Stimulated activated CD4-positive, alpha-beta T cell treated with anti-CD3 and anti-CD28 coated beads, Interleukin-4, amount 100 ng/mL, for 48 hours (primary cell): ENCODE results near the gene PLEKHG5.

Experiments
- DNase-seq, 2 donors: peaks; one replicate each; pipeline ENCODE4 v3.0.0-alpha.2; 2020; ENCODE audit warnings: low read depth in 2 of 2

Gene PLEKHG5

DNA sequence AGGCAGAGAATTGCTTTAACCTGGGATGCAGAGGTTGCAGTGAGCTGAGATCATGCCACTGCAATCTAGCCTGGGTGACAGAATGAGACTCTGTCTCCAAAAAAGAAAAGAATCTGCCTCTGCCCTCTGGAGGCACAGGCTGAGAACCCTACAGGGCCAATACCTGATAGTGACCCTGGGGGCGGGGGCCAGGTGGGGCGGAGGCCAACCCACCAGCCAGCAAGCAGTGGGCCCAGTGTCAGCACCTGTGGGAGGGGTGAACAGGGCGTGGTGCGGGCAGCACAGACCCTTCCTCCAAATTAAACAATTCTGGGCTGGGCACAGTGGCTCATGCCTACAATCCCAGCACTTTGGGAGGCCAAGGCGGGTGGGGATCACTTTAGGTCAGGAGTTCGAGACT lies 19.0 kb upstream of the PLEKHG5 start:
- no peak for DNase-seq

DNA sequence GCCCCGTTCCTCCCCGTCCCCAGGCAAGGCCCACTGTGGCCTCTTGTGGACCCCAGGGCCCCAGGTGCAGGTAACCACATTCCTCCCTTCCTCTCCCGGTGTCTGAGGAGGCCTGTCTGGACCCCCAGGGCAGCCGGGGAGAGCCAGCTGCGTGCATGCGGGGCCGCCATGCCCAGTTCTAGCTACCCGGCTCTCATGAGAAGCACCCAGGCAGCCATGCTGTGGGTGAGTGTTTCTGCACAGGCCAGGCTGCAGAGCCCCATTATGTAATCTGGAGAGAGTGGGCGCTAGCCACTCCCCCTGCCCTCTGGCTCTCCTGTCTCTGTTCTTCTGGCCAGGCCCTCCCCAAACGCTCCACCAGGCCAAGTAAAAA lies 18.4 kb upstream of the PLEKHG5 start:
- no peak for DNase-seq

DNA sequence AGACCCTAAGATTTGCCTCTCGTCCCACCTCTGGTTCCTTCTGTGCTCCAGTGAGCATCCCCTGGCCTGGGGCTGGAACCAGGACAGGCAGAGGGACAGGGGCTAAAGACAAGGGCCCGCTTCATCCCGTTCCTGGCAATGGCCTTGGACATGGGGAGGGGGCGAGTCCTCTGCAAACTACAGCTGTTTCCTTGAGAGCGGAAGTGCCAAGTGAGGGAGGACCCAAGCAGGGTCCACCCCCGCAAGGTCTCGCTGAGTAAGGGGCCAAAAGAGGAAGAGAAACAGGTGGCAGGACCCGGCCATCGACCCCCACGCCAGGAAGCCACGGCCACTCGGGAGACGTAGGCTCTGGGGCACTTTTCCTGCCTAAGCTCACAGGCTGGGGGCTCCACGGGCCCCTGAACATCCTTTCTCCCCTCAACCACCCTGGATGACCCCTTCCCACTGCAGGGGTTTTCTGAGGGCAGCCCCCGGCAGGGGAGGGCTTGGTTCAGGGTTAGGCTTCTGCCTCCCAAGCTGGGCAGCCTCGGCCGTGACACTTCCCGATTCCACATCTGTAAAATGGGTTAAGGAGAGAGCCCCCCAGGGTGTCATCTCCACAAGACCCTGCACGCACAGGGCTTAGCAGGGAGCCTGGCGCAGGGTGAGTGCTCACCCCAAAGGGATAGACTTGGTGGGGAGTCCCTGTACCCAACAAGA lies 17.9 kb upstream of the PLEKHG5 start:
- no peak for DNase-seq

DNA sequence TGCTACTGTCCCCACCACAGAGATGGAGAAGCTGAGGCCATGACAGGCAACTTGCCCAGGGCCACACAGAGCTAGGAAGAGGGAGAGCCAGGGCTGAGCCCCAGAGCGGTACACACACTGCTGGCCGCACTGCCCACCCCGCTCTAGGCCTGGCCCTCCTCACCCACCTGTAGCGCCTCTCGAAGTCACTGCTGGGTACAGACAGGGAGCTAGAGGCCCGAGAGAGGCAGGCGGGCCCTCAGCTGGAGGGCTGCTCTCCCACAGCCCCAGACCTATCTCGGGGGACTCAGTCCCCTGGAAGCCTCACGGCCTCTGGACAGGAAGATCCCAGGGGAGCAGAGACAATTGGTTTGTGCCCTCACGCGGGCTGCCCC lies 17.3 kb upstream of the PLEKHG5 start:
- no peak for DNase-seq

DNA sequence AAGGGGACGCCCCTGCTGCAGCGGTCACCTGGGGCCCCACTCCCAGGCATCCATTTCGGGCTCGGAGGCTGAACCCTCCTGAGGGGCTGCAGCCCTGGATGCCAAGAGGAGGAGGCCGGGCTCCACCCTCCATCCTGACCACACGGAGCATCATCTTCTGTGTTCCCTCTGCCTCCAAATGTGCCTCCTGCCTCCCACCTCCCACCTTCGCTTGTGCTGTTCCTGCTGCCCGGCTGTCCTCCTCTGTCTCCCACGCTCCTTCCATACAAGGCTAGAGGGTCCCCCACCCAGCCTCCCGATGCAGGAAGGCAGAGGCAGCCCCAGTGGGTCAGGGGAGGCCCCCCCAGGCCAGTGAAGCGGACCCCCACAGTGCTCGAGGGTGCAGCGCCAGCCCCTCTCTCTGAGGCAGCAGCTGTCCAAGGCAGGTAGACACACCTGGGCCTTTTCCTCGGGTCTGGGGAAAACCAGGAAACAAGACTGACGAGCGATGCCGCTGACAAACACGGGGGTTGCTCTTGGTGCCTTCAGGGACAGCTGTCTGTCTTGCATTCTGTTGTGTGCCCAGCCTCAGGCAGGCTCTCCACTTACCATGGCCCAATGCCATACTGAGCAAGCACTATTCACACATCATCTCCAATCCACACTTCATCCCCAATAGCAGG lies 16.8 kb upstream of the PLEKHG5 start:
- no peak for DNase-seq

DNA sequence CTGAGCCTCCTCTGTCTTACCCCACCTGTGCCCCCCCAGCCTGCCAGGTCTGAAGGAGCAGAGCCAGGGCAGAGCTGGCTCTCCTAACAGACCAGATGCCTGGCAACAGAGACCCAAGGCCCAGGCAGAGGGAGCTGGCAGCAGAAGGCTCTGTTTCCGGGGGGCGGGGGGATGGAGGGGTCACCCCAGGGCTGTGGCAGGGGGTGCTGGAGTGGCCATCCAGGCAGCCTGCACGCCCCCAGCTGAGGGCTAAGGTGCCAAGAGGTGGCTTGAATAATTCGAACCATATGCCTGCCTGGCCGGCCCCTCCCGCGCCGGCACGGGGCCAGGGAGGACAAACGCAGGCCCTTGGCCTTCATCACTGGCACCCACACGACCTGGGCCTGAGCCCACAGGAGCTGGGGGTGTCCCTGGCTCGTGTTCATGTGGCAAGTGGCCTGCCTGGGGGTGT lies 16.0 kb upstream of the PLEKHG5 start:
- DNase-seq = no peak

DNA sequence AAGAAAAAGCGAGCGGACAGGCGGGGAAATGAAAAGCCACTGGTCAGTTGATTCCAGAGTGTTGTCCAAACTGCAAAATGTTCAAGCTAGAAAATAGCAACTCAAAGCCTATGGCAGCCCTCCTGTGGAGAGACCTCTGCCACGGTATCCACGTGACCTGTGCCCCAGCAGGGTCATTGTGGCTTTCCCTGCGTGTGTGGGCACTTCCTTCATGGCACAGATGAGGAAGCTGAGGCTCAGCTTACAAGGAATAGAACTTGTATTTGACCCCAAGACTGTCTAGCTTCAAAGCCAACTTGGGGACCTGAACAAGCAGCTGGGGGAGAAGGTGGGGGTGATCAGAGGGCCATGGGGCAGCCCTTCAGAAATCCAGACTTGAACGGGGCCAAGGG lies 15.6 kb upstream of the PLEKHG5 start:
- no peak for DNase-seq

DNA sequence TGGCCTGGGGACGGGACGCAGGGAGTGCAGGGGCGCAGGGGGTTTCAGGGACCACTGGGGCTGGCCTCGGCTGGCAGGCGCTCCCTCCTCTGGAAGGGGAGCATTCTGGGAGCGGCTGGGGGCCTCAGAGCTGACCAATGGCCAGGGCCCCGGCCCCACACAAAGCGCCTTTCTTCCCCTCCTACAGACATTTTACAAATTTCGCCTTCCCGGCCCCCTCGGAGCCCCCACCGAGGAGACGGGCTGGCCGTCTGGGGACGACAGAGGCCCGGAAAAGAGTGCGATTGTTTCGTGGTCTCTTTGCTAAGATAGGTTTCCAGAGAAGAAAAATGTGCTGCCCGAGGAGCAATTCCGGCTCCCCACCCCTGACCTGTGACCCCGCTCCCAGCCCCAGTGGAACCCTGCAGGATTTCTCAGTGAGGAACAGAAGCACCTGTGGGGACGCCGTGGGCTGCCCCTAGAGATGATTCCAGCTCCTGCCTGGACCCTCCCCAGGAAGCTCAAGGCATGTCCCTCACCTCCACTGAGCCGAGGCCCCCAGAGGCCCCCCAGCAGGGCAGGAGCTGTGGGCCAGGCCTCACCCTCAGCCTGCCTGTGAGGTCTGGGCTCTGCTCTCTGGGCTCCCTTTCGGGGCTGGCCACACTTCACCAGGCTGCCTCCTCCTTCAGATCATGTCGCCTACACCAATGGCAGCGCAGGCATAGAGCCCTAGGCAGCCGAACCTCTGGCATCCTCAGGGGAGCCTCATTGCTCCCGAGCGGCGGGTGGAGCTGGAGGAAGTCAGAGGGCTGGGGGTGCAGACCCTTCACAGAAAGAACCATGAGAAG lies 15.0 kb upstream of the PLEKHG5 start:
- no peak for DNase-seq

DNA sequence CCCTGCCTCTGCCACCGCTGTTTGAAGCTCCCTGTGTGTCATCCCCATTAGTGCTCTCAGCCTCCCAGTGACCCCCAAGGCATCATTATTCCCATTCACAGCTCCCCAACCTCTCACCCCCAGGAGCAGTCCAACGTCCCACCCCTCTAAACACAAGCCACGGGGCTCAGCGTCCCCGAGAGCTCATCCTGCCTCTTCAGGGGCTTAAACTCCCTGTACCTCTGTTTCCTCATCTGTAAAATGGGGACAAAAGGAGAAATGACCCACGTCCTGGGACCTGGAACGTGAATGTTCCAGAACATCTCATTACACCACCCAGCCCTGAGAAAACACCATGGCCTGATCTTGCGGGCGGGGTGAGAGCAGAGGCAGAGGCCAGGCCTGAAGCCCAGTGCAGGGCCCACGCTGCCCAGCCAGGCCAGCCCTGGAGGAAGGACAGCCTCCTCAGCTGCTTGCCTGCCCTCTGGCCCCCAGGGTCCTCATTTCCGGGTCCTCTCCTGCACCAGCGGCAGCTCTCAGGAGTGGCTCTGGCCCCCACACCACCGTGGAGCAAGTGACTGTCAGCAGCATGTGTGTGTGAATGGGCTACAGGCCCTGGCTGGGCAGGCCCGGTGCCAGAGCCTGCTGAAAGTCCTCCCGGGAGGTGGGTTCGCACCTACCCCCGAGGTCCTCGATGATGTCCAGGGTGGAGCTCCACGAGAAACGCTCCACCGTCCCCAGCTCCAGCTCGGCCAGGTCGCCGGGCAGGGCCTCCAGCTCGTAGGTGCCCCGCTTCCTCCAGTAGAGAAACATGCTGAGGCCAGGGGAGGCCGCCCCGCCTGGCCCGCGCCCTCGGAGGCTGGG lies 14.1 kb upstream of the PLEKHG5 start:
- no peak for DNase-seq

DNA sequence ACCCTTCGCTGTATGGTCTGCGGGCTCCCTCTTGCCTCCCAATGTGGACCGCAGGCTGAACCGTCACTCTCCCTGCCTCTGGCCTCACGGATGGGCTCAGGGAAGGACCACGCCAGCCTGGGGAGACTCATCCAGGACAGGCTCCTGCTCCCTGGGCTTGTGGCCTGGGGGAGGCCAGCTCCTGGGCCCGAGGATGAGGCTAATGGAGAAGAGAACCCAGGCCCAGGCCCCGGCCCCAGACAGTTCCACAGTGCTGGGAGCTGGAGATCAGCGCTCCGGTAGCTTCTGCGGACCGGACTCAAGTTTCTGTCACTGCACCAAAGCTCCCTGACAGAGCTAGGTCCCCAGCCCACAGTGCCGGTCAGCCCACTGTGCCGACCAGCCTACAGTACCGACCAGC lies 13.4 kb upstream of the PLEKHG5 start:
- DNase-seq = no peak

DNA sequence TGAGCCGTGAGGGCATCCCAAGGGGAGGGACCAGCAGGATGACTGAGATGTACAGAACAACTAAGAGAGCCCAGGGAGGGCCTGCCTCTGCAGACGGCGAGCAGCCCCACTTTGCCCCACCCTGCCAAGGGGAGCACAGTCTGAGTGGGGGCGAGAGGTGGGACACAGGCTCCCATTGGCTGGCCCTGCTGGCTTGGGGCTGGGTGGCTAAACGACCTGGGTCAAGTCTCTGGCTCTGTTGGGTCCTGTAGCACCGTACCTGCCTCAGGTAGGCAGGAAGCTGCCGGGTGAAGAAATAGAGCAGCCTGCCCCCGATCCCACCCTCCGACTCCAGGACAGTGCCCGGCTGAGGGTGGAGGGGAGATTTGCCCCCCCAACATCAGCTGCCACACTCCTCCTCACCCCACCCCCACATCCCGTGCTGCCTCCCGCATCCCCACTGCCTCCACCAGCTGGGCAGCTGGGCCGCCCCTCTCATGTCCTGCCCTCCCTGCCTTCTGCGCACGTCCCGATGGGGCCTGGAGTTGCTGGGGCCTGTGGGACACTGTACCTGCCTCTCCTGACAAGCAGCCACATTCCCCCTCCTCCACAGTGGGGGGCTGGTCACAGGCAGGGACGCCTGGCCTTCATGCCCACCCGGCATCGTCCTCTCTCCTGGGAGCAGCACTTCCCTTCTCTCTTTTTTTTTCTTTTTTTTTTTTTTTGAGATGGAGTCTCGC lies 12.6 kb upstream of the PLEKHG5 start:
- no peak for DNase-seq

DNA sequence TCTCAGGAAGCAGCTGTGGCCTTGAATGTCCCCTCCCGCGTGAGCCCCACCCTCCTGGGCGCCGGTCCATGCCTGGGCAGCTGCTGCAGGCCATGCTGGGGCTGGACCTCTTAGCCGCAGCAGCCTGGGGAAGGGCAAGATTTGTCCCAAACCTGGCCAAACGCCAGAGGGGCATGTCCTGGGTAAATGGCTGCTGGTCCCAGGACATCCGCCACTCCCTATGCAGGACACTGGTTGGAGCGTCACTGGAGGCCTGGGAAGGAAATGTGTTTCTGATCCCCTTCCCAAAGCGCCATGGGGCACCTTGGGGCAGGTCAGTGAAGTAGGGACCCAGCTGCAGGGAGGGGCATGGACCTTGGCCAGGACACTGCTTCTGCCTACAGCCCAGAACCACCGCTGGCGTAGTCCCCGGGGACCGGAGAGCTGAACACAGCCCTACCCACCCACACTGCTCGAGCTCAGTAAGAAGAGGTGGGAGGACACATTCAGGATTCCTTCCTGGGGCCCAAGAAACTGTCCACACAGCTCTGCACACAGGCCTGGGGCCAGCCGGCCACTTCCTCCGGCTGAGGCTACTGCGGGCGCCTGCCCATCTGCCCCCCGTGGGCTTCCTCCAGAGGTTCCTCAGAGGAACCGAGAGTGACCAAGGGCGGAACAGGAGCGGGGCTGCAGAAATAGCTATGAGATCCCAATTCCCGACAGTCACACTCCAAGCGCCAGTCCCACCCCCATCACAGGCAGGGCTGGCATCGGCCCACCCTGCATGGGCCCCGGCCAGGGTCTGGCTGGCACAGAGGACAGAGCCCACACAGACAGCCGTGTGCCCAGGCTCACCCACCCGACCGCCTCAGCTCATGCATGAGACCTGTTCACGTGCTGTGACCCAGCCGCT lies 10.8 kb upstream of the PLEKHG5 start:
- DNase-seq = no peak

DNA sequence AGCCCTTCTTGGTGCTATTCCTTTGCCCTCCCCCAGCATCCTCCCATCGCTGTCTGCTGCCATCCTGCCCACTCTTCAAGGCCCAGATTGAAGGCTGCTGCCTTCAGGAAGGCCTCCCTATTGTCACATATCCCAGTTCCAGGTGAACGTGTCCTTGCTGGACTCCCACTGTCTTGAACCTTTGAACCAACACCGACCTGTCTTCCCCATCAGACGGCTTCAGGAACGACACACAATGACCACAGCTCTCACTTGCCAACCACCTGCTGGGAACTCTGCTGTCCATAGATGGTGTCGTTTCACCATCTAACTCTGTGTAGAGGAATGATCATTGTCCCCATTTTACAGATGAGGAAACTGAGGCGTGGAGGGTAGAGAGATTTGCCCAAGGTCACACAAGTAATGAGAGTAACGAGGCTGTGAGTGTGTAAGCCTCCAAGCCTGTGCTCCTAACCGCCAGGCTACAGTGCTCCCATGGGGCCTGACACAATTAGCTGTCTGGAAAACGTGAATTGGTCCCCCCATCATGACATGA lies 9.9 kb upstream of the PLEKHG5 start:
- no peak for DNase-seq

DNA sequence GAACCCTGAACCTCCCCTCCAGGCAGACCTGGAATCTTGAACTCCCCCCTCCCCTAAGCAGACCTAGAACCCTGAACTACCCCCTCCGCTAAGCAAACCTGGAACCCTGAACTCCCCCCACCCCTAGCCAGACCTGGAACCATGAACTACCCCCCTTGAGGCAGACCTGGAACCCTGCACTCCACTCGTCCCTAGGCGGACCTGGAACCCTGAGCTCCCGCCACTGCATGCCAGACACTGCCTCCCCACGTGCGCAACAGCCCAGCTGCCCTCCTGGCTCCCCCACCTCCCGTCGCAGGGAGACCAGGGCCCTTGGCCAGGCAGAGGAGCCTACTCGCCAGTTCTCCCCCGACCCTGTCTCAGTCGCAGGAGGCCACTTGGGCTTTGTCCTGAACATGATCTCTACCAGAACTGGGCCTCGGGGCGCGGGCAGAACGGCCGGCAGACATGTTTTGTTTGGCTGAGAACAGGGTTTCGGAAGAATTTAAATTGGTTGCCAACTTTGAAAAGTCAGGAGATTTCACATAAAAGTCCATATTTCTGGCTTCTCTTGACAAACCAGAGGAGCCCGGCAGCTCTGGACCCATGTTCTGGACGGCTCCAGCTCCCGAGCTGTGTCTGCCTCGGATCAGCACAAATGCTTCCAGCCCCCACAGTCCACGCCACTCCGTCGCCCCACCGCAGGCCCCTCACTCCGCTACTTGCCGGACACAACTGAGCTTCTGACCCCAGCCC lies 9.2 kb upstream of the PLEKHG5 start:
- DNase-seq = no peak

DNA sequence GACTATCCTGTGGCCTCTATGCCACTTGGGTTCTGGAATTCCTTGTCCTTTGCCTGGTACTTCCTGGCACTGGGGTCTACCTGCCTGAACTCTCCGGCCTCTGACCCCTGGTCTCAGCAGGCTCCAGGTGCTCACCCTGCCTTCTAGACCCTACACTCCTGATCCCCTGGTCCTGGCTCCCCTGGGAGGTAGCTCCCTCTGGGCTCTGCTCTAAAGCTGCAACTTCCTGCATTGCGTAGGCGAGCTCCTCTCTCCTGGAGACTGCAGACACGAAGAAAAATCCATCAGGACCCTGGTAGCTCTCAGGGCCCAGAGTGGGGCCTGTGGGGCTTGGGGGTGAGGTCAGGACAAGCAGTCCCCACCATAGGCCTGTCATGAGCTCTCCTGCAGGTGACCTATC lies 7.8 kb upstream of the PLEKHG5 start:
- no peak for DNase-seq

DNA sequence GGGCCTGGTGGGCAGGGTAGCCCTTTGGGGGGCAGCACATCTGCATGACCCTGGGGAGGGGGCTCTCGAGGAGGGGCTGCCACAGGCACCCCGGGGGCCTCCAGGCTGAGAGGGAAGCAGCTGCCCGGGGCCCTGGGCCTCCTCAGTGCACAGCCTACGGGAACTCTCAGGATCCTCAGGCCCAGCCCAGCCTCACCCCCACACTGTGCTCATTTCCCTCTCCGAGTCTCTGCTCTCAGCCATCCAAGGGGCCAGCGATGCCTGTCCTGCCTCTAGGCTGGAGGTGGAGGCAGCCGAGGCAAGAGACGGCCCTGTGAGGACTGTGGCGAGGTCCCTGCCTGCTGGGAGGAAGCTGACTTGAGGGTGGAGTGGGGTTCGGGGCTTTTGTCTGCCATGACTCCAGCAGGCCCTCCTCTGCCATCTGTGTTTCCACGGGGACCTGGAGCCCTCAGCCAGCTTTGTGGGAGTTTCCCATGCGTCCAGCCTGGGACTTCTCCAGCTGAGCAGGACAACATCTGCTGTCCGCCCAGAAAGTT lies 7.2 kb upstream of the PLEKHG5 start:
- DNase-seq = no peak

DNA sequence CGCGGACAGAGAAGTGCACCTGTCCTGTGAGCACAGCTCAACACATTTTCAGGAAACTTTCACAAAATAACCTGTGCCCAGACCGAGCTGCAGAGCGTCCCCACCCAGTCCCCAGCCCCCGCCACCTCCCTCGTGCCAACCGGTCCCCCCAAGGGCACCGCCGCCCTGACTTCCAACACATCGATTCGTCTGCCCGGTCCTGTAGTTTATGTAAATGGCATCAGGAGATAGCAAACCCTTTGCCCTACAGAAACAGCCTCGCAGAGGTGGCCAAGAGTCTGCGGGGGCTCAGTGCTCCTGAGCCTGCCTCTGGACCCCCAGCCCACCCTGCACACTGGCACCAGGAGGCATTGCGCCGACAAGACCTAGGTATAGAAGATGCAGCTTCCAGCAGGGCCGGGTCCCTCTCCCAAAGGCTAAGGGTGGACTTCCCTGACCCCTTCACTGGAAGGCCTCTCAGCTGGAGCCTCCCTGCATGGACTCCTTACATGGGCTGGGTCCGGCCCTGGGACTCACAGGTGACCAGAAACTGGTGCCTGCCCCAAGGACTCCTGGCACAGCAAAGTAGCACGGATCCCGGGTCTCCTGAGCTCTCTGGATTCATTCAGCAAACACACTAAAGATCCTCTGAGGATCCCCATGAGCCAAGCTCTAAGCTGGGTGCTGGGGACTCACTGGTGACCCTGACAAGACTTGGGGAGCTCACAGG lies 6.6 kb upstream of the PLEKHG5 start:
- no peak for DNase-seq

DNA sequence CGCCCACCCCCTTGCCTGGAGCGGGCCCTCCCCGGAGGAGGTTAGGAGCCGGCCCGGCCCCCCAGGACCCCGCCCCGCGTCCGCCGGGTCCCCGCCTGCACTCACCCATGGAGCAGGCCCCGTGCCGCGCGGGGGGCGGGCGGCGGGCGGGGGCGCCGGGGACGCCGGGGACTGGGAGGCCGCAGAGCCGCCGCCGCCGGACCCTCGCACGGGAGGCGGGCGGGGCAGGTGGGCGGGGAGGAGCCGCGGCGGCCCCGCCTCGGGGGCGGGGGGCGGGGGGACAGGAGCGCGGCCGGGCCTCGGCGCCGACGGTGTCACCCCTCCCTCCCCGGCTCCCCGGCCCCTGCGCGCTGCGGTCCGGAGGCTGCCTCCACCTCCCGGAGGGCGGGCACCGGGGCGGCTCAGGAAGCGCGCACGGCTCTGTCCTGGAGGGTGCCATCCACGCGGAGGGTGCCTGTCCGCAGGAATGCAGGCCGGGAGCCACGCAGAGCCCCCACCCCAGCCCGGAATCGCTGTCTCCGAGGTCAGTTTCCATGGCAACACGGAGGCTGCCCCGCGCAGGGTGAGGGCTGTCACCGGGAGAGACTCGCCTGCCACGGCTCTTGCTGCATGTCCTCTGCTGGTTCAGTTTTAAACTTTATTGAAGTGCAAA lies 5.9 kb upstream of the PLEKHG5 start:
- peak in 1 of 2 donors; percentile 41 for DNase-seq
